Measurements from ENCODE around the gene SLC30A1. TPM values are rescaled to one million over a fixed set of nuclear protein-coding genes. Genes with fewer than 3 reads are reported as not detected.
A peak's percentile ranks its signal among the peaks of the same experiment; 100 is the strongest.

The SLC30A1 gene
- polyA plus RNA-seq, 3 donors = 11.9 to 15.4 (median 13.2) TPM

GRCh38 chr1:211599250-211599649 lies 20.3 kb upstream of the SLC30A1 start:
- no peak overlapping the region for H3K27ac ChIP-seq (ENCODE audit: low read depth in 1 of 2, low read length in 2 of 2)
- H3K4me3 Mint-ChIP-seq = no peak overlapping the region
- TF ChIP-seq, protein P1, sequence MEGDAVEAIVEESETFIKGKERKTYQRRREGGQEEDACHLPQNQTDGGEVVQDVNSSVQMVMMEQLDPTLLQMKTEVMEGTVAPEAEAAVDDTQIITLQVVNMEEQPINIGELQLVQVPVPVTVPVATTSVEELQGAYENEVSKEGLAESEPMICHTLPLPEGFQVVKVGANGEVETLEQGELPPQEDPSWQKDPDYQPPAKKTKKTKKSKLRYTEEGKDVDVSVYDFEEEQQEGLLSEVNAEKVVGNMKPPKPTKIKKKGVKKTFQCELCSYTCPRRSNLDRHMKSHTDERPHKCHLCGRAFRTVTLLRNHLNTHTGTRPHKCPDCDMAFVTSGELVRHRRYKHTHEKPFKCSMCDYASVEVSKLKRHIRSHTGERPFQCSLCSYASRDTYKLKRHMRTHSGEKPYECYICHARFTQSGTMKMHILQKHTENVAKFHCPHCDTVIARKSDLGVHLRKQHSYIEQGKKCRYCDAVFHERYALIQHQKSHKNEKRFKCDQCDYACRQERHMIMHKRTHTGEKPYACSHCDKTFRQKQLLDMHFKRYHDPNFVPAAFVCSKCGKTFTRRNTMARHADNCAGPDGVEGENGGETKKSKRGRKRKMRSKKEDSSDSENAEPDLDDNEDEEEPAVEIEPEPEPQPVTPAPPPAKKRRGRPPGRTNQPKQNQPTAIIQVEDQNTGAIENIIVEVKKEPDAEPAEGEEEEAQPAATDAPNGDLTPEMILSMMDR (IDR thresholded peaks at IDR 0.05) = no peak
- no peaks in the 10 kb centered on the region for H3K27me3 ChIP-seq (ENCODE audit: control insufficient read depth in 2 of 2, insufficient read depth in 2 of 2, low read length in 2 of 2)
- DNase-seq = no peak
- H3K36me3 Mint-ChIP-seq = peaks cover 12 to 18% of the 10 kb centered on the region in 2 donors
- peaks cover 0 to 4% (median 0%) of the 10 kb centered on the region in 7 donors for H3K9me3 Mint-ChIP-seq
- H3K27me3 Mint-ChIP-seq (ENCODE audit: low read depth in 3 of 3) = peaks cover 0 to 2% (median 0%) of the 10 kb centered on the region in 3 donors
- no peaks in the 10 kb centered on the region for H3K36me3 ChIP-seq (replicated peaks in 1 of 2; ENCODE audit: control insufficient read depth in 1 of 2, insufficient read depth in 2 of 2, low read length in 2 of 2)
- no peak overlapping the region for H3K4me2 ChIP-seq (replicated peaks; ENCODE audit: extremely low read depth, low read length, poor library complexity, severe bottlenecking)
- no peak overlapping the region for H3K9ac ChIP-seq (ENCODE audit: insufficient read depth, low read length, poor library complexity, severe bottlenecking)
- H4K20me1 ChIP-seq (ENCODE audit: insufficient read depth, low read length) = no peaks in the 10 kb centered on the region
- H3K79me2 ChIP-seq (ENCODE audit: insufficient read depth, low read length) = peaks cover 14% of the 10 kb centered on the region
- peaks cover 50 to 59% of the 10 kb centered on the region in 2 donors for H3K4me1 ChIP-seq (ENCODE audit: control insufficient read depth in 1 of 2, insufficient read depth in 2 of 2, low read length in 2 of 2)
- H3K4me3 ChIP-seq (replicated peaks in 1 of 3; ENCODE audit: low read depth in 2 of 3, low read length in 3 of 3) = no peak overlapping the region
- H3K4me1 Mint-ChIP-seq = peaks cover 53% of the 10 kb centered on the region
- no peaks in the 10 kb centered on the region for H3K9me3 ChIP-seq (replicated peaks in 1 of 2; ENCODE audit: control insufficient read depth in 1 of 2, insufficient read depth in 1 of 2, low read length in 2 of 2)
- H2AFZ ChIP-seq (ENCODE audit: insufficient read depth, low read depth, low read length, poor library complexity, severe bottlenecking) = no peak overlapping the region
- no peak overlapping the region for H3K27ac Mint-ChIP-seq
- intact Hi-C loops (cut with micrococcal nuclease) = no loop called here

DNA sequence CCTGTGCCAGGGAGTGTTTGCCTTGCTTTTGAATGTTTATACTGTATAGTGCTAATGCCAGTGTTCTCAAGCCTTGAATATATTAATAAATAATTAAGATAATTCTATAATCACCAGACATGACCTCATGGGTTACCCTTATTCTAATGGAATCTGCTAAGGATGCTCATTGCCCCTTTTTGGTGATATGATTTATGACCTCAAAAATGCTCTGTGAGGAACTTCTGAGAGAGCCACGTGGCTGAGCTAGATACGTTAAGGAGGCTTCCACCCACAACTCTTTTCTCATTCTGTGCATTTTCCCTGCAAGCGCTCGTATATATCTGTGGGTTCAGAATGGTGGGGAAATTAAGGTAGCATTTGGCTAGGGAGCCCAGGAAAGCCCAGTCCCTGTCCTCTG lies 19.6 kb upstream of the SLC30A1 start:
- Mint-ChIP-seq H3K27ac (peak overlapping the region in 1 of 7 donors; percentile 8), H3K4me1 (peaks cover 46% of the 10 kb centered on the region), H3K9me3 (peaks cover 0 to 4% (median 0%) of the 10 kb centered on the region in 7 donors), H3K27me3 (ENCODE audit: low read depth in 3 of 3) (peaks cover 0 to 2% (median 0%) of the 10 kb centered on the region in 3 donors), H3K4me3 (no peak overlapping the region), H3K36me3 (peaks cover 12 to 17% of the 10 kb centered on the region in 2 donors)
- H4K20me1 ChIP-seq (ENCODE audit: insufficient read depth, low read length) = no peaks in the 10 kb centered on the region
- no peak overlapping the region for H3K4me2 ChIP-seq (replicated peaks; ENCODE audit: extremely low read depth, low read length, poor library complexity, severe bottlenecking)
- H3K4me1 ChIP-seq (ENCODE audit: control insufficient read depth in 1 of 2, insufficient read depth in 2 of 2, low read length in 2 of 2) = peaks cover 49 to 53% of the 10 kb centered on the region in 2 donors
- TF ChIP-seq, protein P1 (IDR thresholded peaks at IDR 0.05) = no peak
- H3K36me3 ChIP-seq (replicated peaks in 1 of 2; ENCODE audit: control insufficient read depth in 1 of 2, insufficient read depth in 2 of 2, low read length in 2 of 2) = no peaks in the 10 kb centered on the region
- DNase-seq = no peak
- H3K27ac ChIP-seq (ENCODE audit: low read depth in 1 of 2, low read length in 2 of 2) = no peak overlapping the region
- H3K79me2 ChIP-seq (ENCODE audit: insufficient read depth, low read length) = peaks cover 6% of the 10 kb centered on the region
- intact Hi-C loops (cut with micrococcal nuclease) = no loop called here
- H3K4me3 ChIP-seq (replicated peaks in 1 of 3; ENCODE audit: low read depth in 2 of 3, low read length in 3 of 3) = no peak overlapping the region
- no CpG with 5 or more reads among the region's 4 CpGs for WGBS (ENCODE audit: insufficient coverage)
- H2AFZ ChIP-seq (ENCODE audit: insufficient read depth, low read depth, low read length, poor library complexity, severe bottlenecking) = no peak overlapping the region
- H3K9ac ChIP-seq (ENCODE audit: insufficient read depth, low read length, poor library complexity, severe bottlenecking) = no peak overlapping the region
- no peaks in the 10 kb centered on the region for H3K27me3 ChIP-seq (ENCODE audit: control insufficient read depth in 2 of 2, insufficient read depth in 2 of 2, low read length in 2 of 2)
- no peaks in the 10 kb centered on the region for H3K9me3 ChIP-seq (replicated peaks in 1 of 2; ENCODE audit: control insufficient read depth in 1 of 2, insufficient read depth in 1 of 2, low read length in 2 of 2)

Measured in CD14-positive monocyte (primary cell).